Ascending aorta (tissue), 2 donors: Measurements from ENCODE around the gene FPR3. TPM values are rescaled to one million over a fixed set of nuclear protein-coding genes. Genes with fewer than 3 reads are reported as not detected.

Experiments used
- DNase-seq, 2 donors: peaks; one replicate each; pipeline ENCODE4 v3.0.0-alpha.2; 2019; ENCODE audit warnings: low spot score in 2 of 2
- H3K27ac ChIP-seq, 2 donors: fragments of 200-600 bp; sonication (generic); one replicate each; pipeline ENCODE4 v1.5.1; 2016 to 2017; ENCODE audit warnings: mild to moderate bottlenecking in 1 of 2
- H3K27me3 ChIP-seq: fragments of 200-600 bp; sonication (generic); one replicate; pipeline ENCODE4 v1.5.1; 2017
- H3K36me3 ChIP-seq, 2 donors: fragments of 200-600 bp; sonication (generic); one replicate each; pipeline ENCODE4 v1.5.1; 2016
- H3K4me1 ChIP-seq, 2 donors: fragments of 200-600 bp; sonication (generic); one replicate each; pipeline ENCODE4 v1.5.1; 2016 to 2017; ENCODE audit warnings: mild to moderate bottlenecking in 1 of 2
- H3K4me3 ChIP-seq, 2 donors: fragments of 200-600 bp; sonication (generic); one replicate each; pipeline ENCODE4 v1.5.1; 2016 to 2017; ENCODE audit warnings: mild to moderate bottlenecking in 1 of 2
- H3K9me3 ChIP-seq, 2 donors: fragments of 200-600 bp; sonication (generic); one replicate each; pipeline ENCODE4 v1.5.1; 2016
- intact Hi-C: fragments of 100-400 bp; cut with DNase I; formaldehyde crosslinking; loops from one replicate; pipeline ENCODE4 v1.15.1; 2023
- total RNA-seq: library from RNA; depleted of rRNA; stranded (reverse); fragments of >200 nt; gene quantifications from one replicate; pipeline ENCODE4 v1.1.0, GENCODE V29; 2016
- TF ChIP-seq, protein P1 (sequence below), 3 experiments: fragments of 200-600 bp in 2 of 3; fragments of 450-650 bp in 1 of 3; sonication (generic) in 2 of 3; IDR thresholded peaks; one replicate each; pipeline ENCODE4 v1.5.1; 2016 to 2019; ENCODE audit warnings: antibody characterized with exemption in 3 of 3, mild to moderate bottlenecking in 1 of 3, moderate library complexity in 1 of 3

Gene FPR3, protein sequence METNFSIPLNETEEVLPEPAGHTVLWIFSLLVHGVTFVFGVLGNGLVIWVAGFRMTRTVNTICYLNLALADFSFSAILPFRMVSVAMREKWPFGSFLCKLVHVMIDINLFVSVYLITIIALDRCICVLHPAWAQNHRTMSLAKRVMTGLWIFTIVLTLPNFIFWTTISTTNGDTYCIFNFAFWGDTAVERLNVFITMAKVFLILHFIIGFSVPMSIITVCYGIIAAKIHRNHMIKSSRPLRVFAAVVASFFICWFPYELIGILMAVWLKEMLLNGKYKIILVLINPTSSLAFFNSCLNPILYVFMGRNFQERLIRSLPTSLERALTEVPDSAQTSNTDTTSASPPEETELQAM
- 16.0 TPM for total RNA-seq

DNA sequence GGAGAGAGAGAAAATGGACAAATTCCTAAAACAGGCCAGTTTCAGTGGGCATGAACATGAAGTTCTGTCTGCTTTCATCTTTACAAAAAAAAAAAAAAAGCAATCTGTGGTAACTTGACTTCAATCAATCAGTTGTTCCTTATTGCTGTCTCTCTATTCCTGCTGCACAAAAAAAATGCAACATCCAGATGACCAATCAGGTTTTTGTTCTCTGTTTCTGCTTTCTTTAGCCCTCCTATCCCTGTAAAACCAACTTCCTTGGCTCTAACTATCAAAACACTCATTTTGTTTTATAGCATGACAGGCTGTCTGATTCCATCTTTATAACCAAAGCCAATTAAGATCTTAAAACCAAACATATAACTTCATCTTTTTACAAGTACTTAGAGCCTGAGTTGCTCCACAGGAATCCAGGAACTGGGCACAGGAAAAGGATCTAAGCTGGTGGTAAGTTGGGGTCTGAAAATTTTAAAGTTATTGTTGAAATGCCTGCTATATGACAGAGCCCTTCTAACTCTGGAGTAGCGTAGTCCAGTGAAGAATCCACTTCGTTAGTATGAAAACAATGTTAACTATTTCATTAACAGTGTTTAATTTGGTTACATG lies at the start of gene FPR3:
TSS of gene FPR3 (plus strand) at position 273 of the 606 bp plus-strand sequence. CDS start 28,592 bp downstream, outside the sequence.
- no peak within 1 kb of the TSS for H3K4me3 ChIP-seq
- TF ChIP-seq, protein P1, sequence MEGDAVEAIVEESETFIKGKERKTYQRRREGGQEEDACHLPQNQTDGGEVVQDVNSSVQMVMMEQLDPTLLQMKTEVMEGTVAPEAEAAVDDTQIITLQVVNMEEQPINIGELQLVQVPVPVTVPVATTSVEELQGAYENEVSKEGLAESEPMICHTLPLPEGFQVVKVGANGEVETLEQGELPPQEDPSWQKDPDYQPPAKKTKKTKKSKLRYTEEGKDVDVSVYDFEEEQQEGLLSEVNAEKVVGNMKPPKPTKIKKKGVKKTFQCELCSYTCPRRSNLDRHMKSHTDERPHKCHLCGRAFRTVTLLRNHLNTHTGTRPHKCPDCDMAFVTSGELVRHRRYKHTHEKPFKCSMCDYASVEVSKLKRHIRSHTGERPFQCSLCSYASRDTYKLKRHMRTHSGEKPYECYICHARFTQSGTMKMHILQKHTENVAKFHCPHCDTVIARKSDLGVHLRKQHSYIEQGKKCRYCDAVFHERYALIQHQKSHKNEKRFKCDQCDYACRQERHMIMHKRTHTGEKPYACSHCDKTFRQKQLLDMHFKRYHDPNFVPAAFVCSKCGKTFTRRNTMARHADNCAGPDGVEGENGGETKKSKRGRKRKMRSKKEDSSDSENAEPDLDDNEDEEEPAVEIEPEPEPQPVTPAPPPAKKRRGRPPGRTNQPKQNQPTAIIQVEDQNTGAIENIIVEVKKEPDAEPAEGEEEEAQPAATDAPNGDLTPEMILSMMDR (IDR thresholded peaks at IDR 0.05), result no peak
- intact Hi-C loops, result no loop called here
- H3K9me3 ChIP-seq, result no peaks in the 10 kb centered on the region
- H3K27me3 ChIP-seq, result no peaks in the 10 kb centered on the region
- no peak for DNase-seq
- peak within 1 kb of the TSS in 1 of 2 donors; percentile 3 for H3K27ac ChIP-seq
- H3K36me3 ChIP-seq, result no peaks in the 10 kb centered on the region
- peaks cover 0 to 5% of the 10 kb centered on the region in 2 donors for H3K4me1 ChIP-seq

DNA sequence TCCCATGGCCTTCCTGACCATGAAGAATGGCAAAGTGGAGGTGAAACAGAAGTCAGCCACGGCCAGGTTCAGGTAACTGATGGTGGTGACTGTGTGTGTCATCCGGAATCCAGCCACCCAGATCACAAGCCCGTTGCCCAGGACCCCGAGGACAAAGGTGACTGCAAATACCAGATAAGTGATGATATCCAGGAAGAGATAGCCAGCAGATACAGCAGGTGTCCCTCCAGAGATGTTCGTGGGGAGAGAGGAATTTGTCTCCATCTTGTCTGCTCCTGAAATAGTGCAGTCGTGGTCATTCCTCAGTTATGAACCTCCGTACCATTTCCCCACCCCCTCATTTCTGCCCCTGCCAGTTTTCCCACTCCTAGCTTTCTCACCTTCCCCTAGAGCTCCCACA lies 48.2 kb upstream of the FPR3 start:
- Histone ChIP-seq H3K4me3 (no peak overlapping the region), H3K27ac (no peak overlapping the region), H3K27me3 (no peaks in the 10 kb centered on the region), H3K9me3 (no peaks in the 10 kb centered on the region), H3K36me3 (no peaks in the 10 kb centered on the region), H3K4me1 (no peaks in the 10 kb centered on the region)
- no peak for DNase-seq
- TF ChIP-seq, protein P1 (IDR thresholded peaks at IDR 0.05), result no peak
- intact Hi-C loops, result no loop called here

DNA sequence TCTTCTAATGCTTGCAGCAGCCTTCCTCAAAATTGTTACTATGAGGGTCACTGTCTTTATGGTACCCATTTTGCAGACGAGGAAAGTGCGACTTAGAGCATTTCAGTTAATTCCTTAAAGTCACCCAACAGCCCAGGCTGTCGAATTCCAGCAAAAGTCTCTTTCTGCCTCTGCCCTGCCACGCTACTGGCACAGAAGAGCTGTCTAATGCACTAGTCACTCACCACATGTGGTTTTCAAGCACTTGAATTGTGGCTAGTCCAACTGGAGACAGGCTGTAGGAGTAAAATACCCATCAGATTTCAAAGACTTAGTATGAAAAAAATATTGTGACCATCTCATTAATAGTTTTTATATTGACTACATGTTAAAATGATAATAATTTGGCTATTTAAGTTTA lies 45.0 kb upstream of the FPR3 start:
- TF ChIP-seq, protein P1 (IDR thresholded peaks at IDR 0.05), result no peak
- Histone ChIP-seq H3K9me3 (no peaks in the 10 kb centered on the region), H3K27me3 (no peaks in the 10 kb centered on the region), H3K36me3 (no peaks in the 10 kb centered on the region), H3K4me3 (no peak overlapping the region), H3K4me1 (no peaks in the 10 kb centered on the region), H3K27ac (no peak overlapping the region)
- intact Hi-C loops, result no loop called here
- no peak for DNase-seq

DNA sequence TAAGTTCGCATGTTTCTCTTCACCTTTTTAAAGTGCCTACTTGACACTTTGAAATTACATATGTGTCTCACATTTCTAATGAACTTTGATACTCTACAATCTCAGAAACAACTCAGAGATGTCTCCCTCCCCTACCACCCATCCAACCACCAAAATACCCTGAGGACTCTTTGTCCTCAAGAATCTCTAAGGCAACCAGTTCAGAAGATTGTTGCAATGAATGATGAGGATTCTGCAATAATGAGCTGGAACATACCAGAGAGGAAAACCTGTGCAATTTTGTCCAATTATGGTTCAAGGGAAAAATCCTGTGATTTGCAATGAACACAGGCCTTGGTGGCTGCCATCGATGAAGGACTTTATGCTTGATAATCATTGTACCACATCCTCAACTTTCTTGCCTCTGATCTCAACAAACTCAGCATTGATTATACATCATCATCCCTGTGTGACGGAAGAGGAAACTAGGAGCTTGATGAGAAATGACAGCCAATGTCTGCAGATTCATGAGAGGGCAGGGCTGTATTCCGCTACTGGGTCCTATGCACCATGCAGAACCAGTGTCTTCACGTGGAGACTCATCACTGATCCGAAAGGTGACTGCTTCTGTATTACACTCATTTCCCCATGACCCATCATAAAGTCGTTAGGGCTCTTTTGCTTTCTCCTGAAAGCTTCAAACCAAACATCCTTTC lies 44.4 kb upstream of the FPR3 start:
- Histone ChIP-seq H3K9me3 (no peaks in the 10 kb centered on the region), H3K27me3 (no peaks in the 10 kb centered on the region), H3K4me1 (no peaks in the 10 kb centered on the region), H3K27ac (no peak overlapping the region), H3K36me3 (no peaks in the 10 kb centered on the region), H3K4me3 (peak overlapping the region in 1 of 2 donors; percentile 30)
- TF ChIP-seq, protein P1 (IDR thresholded peaks at IDR 0.05), result no peak
- intact Hi-C loops, result no loop called here
- DNase-seq, result no peak

DNA sequence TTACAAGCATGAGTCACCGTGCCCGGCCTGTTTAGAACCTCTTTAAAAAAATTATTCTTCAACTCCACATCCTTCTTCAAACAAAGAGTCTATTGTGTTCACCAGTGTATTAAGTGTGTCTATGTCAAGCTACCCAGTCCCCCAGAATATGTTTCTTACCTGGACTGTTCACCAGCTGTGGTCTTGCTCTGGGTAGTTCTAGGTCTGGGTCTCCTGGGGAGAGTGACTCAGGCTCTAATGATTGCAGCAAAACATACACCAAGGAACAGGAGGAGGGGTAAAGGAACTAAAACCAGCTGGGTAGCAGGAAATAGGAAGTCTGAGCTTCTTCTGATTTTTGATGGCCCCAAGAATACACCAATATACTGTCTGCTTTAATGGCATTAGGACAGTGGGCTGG lies 43.3 kb upstream of the FPR3 start, which contains the start of gene FPR1:
TSS of gene FPR1 (minus strand) at position 224 of the 400 bp plus-strand sequence. CDS start 4,884 bp downstream, outside the sequence.
- H3K4me3 ChIP-seq, result peak within 1 kb of the TSS in 1 of 2 donors; percentile 30
- intact Hi-C loops, result no loop called here
- no peaks in the 10 kb centered on the region for H3K36me3 ChIP-seq
- H3K27ac ChIP-seq, result no peak within 1 kb of the TSS
- no peaks in the 10 kb centered on the region for H3K27me3 ChIP-seq
- no peaks in the 10 kb centered on the region for H3K9me3 ChIP-seq
- H3K4me1 ChIP-seq, result no peaks in the 10 kb centered on the region
- DNase-seq, result peak in 1 of 2 donors; percentile 60
- TF ChIP-seq, protein P1 (IDR thresholded peaks at IDR 0.05), result no peak
